Lung (tissue), 12 donors: ENCODE results near the gene RAI1. TPM values are rescaled to one million over a fixed set of nuclear protein-coding genes. Genes with fewer than 3 reads are reported as not detected.

Experiments used
- ATAC-seq: fragments of 200-7000 bp; cut with Tn5 transposase; one replicate; pipeline ENCODE4 v1.9.1; 2020; ENCODE audit warnings: moderate number of reproducible peaks; ENCODE audit not compliant: insufficient read depth, low FRiP score
- DNase-seq, 3 donors: peaks; one replicate each; pipeline ENCODE4 v3.0.0-alpha.2; 2013 to 2017
- H3K27ac ChIP-seq, 2 donors: one replicate each; pipeline ENCODE4 v1.5.1; 2013; ENCODE audit warnings: mild to moderate bottlenecking in 2 of 2, moderate library complexity in 2 of 2, control low read depth in 1 of 2, inconsistent platforms in 1 of 2, low read depth in 1 of 2, low read length in 1 of 2
- H3K27me3 ChIP-seq, 3 donors: one replicate each; pipeline ENCODE4 v1.5.1; 2013; ENCODE audit warnings: low read length in 2 of 3; ENCODE audit not compliant: control insufficient read depth in 3 of 3, insufficient read depth in 3 of 3
- H3K36me3 ChIP-seq, 4 donors: one replicate each; pipeline ENCODE4 v1.5.1; 2013; ENCODE audit warnings: low read length in 4 of 4, mild to moderate bottlenecking in 1 of 4, moderate library complexity in 1 of 4; ENCODE audit not compliant: control insufficient read depth in 4 of 4, insufficient read depth in 4 of 4
- H3K4me1 ChIP-seq, 5 donors: one replicate each; pipeline ENCODE4 v1.5.1; 2013; ENCODE audit warnings: low read length in 5 of 5, mild to moderate bottlenecking in 2 of 5, moderate library complexity in 1 of 5; ENCODE audit not compliant: control insufficient read depth in 5 of 5, insufficient read depth in 5 of 5
- H3K4me3 ChIP-seq: one replicate; pipeline ENCODE4 v1.5.1; 2013; ENCODE audit warnings: mild to moderate bottlenecking, control low read depth, moderate library complexity
- H3K9ac ChIP-seq, 2 donors: one replicate each; pipeline ENCODE4 v1.5.1; 2013; ENCODE audit warnings: low read length in 2 of 2, control low read depth in 1 of 2; ENCODE audit not compliant: insufficient read depth in 1 of 2
- H3K9me3 ChIP-seq, 4 donors: one replicate each; pipeline ENCODE4 v1.5.1; 2013; ENCODE audit warnings: low read length in 3 of 4, mild to moderate bottlenecking in 1 of 4, moderate library complexity in 1 of 4; ENCODE audit not compliant: control insufficient read depth in 4 of 4, insufficient read depth in 3 of 4
- WGBS, 2 donors: extraction: QIAGEN DNeasy Blood & Tissue Kit; methylation state at CpG; one replicate each; pipeline ENCODE4 v1.1.7; 2013; 5-methylcytosine and 5-hydroxymethylcytosine counted together
- polyA plus RNA-seq, 2 donors: library from polyadenylated mRNA; stranded (reverse); fragments of 200-250 nt; gene quantifications; one replicate each; pipeline ENCODE4 v1.2.1, GENCODE V29; 2013
- total RNA-seq, 2 donors: library from RNA; depleted of rRNA in 1 of 2; stranded (reverse); fragments of >200 nt in 1 of 2; gene quantifications; one replicate each; pipeline ENCODE4 v1.2.1, GENCODE V29; 2014 to 2021
- TF ChIP-seq, protein P1 (sequence below): IDR thresholded peaks from 2 replicates; pipeline ENCODE4 v1.5.1; 2012; ENCODE audit warnings: mild to moderate bottlenecking; ENCODE audit errors: control extremely low read depth, extremely low read depth
- donor health status: control.
- donor health status: control.
- donor health status: Bipolar disorder and iron deficiency.
- donor health status: healthy.
- donor health status: DM: yes; HTN: yes; CAD: no.

The RAI1 gene
- total and polyA plus RNA-seq, 4 donors, result 14.5 to 44.4 (median 28.3) TPM

DNA sequence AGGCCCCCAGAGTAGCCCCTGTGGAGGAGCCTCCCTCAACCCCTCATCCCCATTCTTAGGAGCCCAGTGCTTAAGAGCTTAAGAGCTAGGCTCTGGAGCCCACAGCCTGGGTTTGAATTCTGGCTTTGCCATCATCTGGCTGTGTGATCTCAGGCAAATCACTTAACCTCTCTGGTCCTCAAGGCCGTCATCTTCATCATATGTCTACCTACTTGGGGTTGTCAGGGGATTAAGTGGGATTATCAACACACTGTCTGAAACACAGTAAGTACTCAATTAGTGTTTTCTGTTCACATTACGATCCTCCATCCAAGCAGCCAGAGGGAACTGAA lies 150.7 kb downstream of the RAI1 start:
- H3K4me1 ChIP-seq, result peaks cover 5 to 36% (median 20%) of the 10 kb centered on the region in 5 donors
- H3K9ac ChIP-seq, result no peak overlapping the region
- peaks cover 0 to 14% (median 0%) of the 10 kb centered on the region in 4 donors for H3K36me3 ChIP-seq
- no peaks in the 10 kb centered on the region for H3K9me3 ChIP-seq
- DNase-seq (no peak), ATAC-seq (no peak)
- TF ChIP-seq, protein P1, sequence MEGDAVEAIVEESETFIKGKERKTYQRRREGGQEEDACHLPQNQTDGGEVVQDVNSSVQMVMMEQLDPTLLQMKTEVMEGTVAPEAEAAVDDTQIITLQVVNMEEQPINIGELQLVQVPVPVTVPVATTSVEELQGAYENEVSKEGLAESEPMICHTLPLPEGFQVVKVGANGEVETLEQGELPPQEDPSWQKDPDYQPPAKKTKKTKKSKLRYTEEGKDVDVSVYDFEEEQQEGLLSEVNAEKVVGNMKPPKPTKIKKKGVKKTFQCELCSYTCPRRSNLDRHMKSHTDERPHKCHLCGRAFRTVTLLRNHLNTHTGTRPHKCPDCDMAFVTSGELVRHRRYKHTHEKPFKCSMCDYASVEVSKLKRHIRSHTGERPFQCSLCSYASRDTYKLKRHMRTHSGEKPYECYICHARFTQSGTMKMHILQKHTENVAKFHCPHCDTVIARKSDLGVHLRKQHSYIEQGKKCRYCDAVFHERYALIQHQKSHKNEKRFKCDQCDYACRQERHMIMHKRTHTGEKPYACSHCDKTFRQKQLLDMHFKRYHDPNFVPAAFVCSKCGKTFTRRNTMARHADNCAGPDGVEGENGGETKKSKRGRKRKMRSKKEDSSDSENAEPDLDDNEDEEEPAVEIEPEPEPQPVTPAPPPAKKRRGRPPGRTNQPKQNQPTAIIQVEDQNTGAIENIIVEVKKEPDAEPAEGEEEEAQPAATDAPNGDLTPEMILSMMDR, result no peak
- no peaks in the 10 kb centered on the region for H3K27me3 ChIP-seq
- H3K27ac ChIP-seq, result peak overlapping the region in 1 of 2 donors; percentile 8
- 95 to 98% methylated on average over 2 of the region's 2 CpGs for WGBS, 2 donors
- no peak overlapping the region for H3K4me3 ChIP-seq

DNA sequence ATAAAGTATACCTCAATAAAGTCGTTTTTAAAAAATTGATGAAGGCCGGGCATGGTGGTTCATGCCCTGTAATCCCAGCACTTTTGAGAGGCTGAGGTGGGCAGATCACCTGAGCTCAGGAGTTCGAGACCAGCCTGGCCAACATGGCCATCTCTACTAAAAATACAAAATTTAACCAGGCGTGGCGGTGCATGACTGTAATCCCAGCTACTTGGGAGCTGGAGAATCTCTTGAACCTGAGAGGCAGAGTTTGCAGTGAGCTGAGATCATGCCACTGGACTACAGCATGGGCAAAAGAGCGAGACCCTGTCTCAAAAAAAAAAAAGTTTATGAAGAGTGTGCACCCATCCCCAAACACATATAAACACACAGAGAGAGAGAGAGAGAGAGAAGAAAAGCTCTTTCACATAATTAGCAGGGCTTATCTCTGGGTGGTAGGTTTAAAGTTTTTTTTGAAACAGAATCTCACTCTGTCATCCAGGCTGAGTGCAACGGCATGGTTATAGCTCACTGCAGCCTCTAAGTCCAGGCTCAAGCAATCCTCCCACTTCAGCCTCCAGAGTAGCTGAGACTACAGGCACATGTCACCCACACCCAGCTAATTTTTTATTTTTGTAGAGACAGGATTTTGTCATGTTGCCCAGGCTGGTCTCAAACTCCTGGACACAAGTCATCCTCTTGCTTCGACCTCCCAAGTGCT lies 152.6 kb downstream of the RAI1 start:
- Histone ChIP-seq H3K9me3 (no peaks in the 10 kb centered on the region), H3K27ac (no peak overlapping the region), H3K27me3 (no peaks in the 10 kb centered on the region), H3K4me3 (no peak overlapping the region), H3K36me3 (peaks cover 0 to 10% (median 0%) of the 10 kb centered on the region in 4 donors), H3K4me1 (peaks cover 14 to 54% (median 36%) of the 10 kb centered on the region in 5 donors), H3K9ac (no peak overlapping the region)
- WGBS, 2 donors, result 72 to 82% methylated on average over 8 of the region's 8 CpGs
- TF ChIP-seq, protein P1, result no peak
- DNase-seq (no peak), ATAC-seq (no peak)

DNA sequence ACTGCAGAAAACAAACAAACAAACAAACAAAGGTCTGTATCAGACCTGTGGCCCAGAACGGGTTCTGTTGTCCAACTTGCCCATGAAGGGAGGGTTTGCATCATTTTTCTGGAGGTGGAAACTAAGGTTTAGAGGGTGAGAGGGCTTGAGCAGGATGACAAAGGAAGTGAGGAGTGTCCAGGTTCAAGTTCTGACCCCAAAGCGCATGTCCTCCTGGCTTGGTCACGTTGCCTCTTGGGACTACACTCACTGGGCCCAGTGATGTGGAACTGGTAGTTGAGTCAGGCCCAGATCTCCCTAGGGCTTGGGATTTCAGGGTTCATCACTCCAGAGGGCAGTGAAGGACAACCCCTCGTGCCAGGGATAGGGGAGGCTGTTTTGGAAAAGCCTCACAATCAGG lies 153.7 kb downstream of the RAI1 start:
- ATAC-seq (no peak), DNase-seq (no peak)
- H3K27me3 ChIP-seq, result no peaks in the 10 kb centered on the region
- WGBS, 2 donors, result 78 to 82% methylated on average over 4 of the region's 4 CpGs
- H3K4me1 ChIP-seq, result peaks cover 17 to 63% (median 45%) of the 10 kb centered on the region in 5 donors
- TF ChIP-seq, protein P1, result no peak
- no peaks in the 10 kb centered on the region for H3K9me3 ChIP-seq
- peak overlapping the region in 1 of 2 donors; percentile 71 for H3K27ac ChIP-seq
- peaks cover 0 to 10% (median 0%) of the 10 kb centered on the region in 4 donors for H3K36me3 ChIP-seq
- H3K4me3 ChIP-seq, result no peak overlapping the region
- no peak overlapping the region for H3K9ac ChIP-seq
